H1 (cell line): ENCODE data around the gene TK1. TPM values are rescaled to one million over a fixed set of nuclear protein-coding genes. Genes with fewer than 3 reads are reported as not detected.

Source experiments
- CBX5 ChIP-seq: fragments of 300-800, 300-1000 bp; sonication (generic); IDR thresholded peaks from 2 replicates; pipeline ENCODE4 v1.7.1; 2016; ENCODE audit warnings: antibody characterized with exemption, low read length, low read depth
- CTBP2 ChIP-seq: IDR thresholded peaks from 2 replicates; pipeline ENCODE4 v1.7.0; 2011; ENCODE audit warnings: borderline replicate concordance, mild to moderate bottlenecking, moderate library complexity, mixed read lengths, low read length; ENCODE audit not compliant: insufficient read depth, insufficient read length
- CTCF ChIP-seq, 3 experiments: IDR thresholded peaks; 1 replicate in 2 of 3; 2 replicates in 1 of 3; pipeline versions ENCODE4 v1.5.1 to v1.6.1; 2011; ENCODE audit warnings: low read length in 3 of 3, mild to moderate bottlenecking in 3 of 3, inconsistent platforms in 2 of 3, low read depth in 1 of 3, moderate library complexity in 1 of 3; ENCODE audit not compliant: insufficient read depth in 1 of 3; ENCODE audit errors: control extremely low read depth in 1 of 3
- EP300 ChIP-seq, 2 experiments: IDR thresholded peaks; 1 replicate in 1 of 2; 2 replicates in 1 of 2; pipeline ENCODE4 v1.6.1; 2011 to 2012; ENCODE audit warnings: low read depth in 2 of 2, low read length in 2 of 2, mild to moderate bottlenecking in 2 of 2, borderline replicate concordance in 1 of 2, inconsistent platforms in 1 of 2, moderate library complexity in 1 of 2
- GTF2F1 ChIP-seq: IDR thresholded peaks from 2 replicates; pipeline ENCODE4 v1.6.1; 2012; ENCODE audit warnings: low read depth, low read length, improper control_type of control experiment, borderline replicate concordance
- HDAC6 ChIP-seq: IDR thresholded peaks from one replicate; pipeline ENCODE4 v1.7.1; 2012; ENCODE audit warnings: low read depth, mild to moderate bottlenecking, inconsistent platforms, low read length, moderate library complexity
- JUN ChIP-seq: IDR thresholded peaks from 2 replicates; pipeline ENCODE4 v1.6.1; 2011; ENCODE audit warnings: low read depth, mild to moderate bottlenecking, improper control_type of control experiment, low read length
- KDM1A ChIP-seq: fragments of 200-600, 300-600 bp; sonication (generic); IDR thresholded peaks from 2 replicates; pipeline ENCODE4 v1.7.1; 2016; ENCODE audit warnings: mild to moderate bottlenecking, low read length, borderline replicate concordance
- RNF2 ChIP-seq: fragments of 200-900, 300-1000 bp; sonication (generic); IDR thresholded peaks from 2 replicates; pipeline ENCODE4 v1.7.1; 2016; ENCODE audit warnings: borderline replicate concordance, low read depth, mild to moderate bottlenecking, antibody characterized with exemption, low read length; ENCODE audit not compliant: poor library complexity, severe bottlenecking; ENCODE audit errors: missing control alignments
- SP4 ChIP-seq: IDR thresholded peaks from 2 replicates; pipeline ENCODE4 v1.6.1; 2012; ENCODE audit warnings: low read length, inconsistent platforms
- SUZ12 ChIP-seq: fragments of 200-600 bp; sonication (generic); IDR thresholded peaks from 2 replicates; pipeline ENCODE4 v1.6.1; 2012; ENCODE audit warnings: mild to moderate bottlenecking, inconsistent platforms, low read length, moderate library complexity, mixed read lengths
- polyA plus RNA-seq, 7 experiments: library from polyadenylated mRNA; depleted of rRNA in 3 of 7; stranded (reverse) in 5 of 7; unstranded in 2 of 7; fragments of >200 nt in 5 of 7; fragments of 200-250 nt in 2 of 7; gene quantifications; 1 replicate in 5 of 7; 2 replicates in 1 of 7; 4 replicates in 1 of 7; pipeline versions ENCODE4 v1.2.1 to v1.2.3, GENCODE V29; 2011 to 2013; ENCODE audit warnings: missing spikeins in 2 of 7, mixed read lengths in 2 of 7
- total RNA-seq: library from RNA; stranded (reverse); fragmentation: NEBNext Ultra II Directional; extraction: Animal tissue kit (Norgen Biotek cat#: 25700); gene quantifications from 2 replicates; pipeline ENCODE4 v1.2.1, GENCODE V29; 2021

Gene TK1
- total and polyA plus RNA-seq, 2 of the 8 experiments (the other 6 are each of a cell fraction or from before 2014, with no cell fraction given), result 66.9 to 147 TPM

- TF ChIP-seq CTBP2 (peak; percentile 60), GTF2F1 (no peak), CTCF (IDR thresholded peaks at IDR 0.05; ENCODE audit: control extremely low read depth in 1 of 3, insufficient read depth in 1 of 3, low read depth in 1 of 3, low read length in 3 of 3) (0 out of 4 replicates have a peak, but pooled peaks of 1 of the 3 experiments have one; percentile 2), RNF2 (no peak), CBX5 (no peak), EP300 (IDR thresholded peaks at IDR 0.05; ENCODE audit: borderline replicate concordance in 1 of 2, low read depth in 2 of 2, low read length in 2 of 2) (no peak), SUZ12 (no peak; the same call in 1 of the 2 replicates), KDM1A (no peak), JUN (no peak), SP4 (no peak), HDAC6 (no peak)
Measured at GRCh38 chr17:78231991-78232858, 45.4 kb upstream of the TK1 start (continued).
